Heart left ventricle (tissue), 16 donors: ENCODE results near the gene DNAJA4. TPM values are rescaled to one million over a fixed set of nuclear protein-coding genes. Genes with fewer than 3 reads are reported as not detected.

ENCODE experiments used
- ATAC-seq, 4 donors: fragments of 200-7000 bp; cut with Tn5 transposase; one replicate each; pipeline ENCODE4 v1.9.1; 2020 to 2022; ENCODE audit warnings: moderate library complexity in 4 of 4, mild to moderate bottlenecking in 3 of 4, moderate number of reproducible peaks in 1 of 4
- DNase-seq, 5 donors: peaks; one replicate each; pipeline ENCODE4 v3.0.0-alpha.2; 2020
- H3K27ac ChIP-seq, 12 donors: fragments of 200-600 bp; sonication (generic) in 4 of 12; one replicate each; pipeline versions ENCODE4 v1.5.0 to v1.8.0; 2016 to 2022; ENCODE audit warnings: mild to moderate bottlenecking in 2 of 12
- H3K27me3 ChIP-seq, 9 donors: fragments of 200-600 bp; sonication (generic) in 2 of 9; one replicate each; pipeline versions ENCODE4 v1.5.1 to v1.8.0; 2016 to 2022; ENCODE audit warnings: mild to moderate bottlenecking in 3 of 9
- H3K36me3 ChIP-seq, 9 donors: fragments of 200-600 bp; sonication (generic) in 2 of 9; one replicate each; pipeline versions ENCODE4 v1.5.0 to v1.8.0; 2018 to 2022; ENCODE audit warnings: mild to moderate bottlenecking in 2 of 9
- H3K4me1 ChIP-seq, 12 donors: fragments of 200-600 bp; sonication (generic) in 4 of 12; one replicate each; pipeline versions ENCODE4 v1.5.0 to v1.8.0; 2016 to 2022; ENCODE audit warnings: mild to moderate bottlenecking in 3 of 12
- H3K4me3 ChIP-seq, 12 donors: fragments of 200-600 bp; sonication (generic) in 4 of 12; one replicate each; pipeline versions ENCODE4 v1.5.0 to v1.8.0; 2017 to 2022; ENCODE audit warnings: mild to moderate bottlenecking in 9 of 12, moderate library complexity in 4 of 12
- H3K9me3 ChIP-seq, 12 donors: fragments of 200-600 bp; sonication (generic) in 4 of 12; one replicate each; pipeline versions ENCODE4 v1.5.0 to v1.8.0; 2016 to 2022; ENCODE audit warnings: mild to moderate bottlenecking in 1 of 12
- CTCF ChIP-seq, 12 donors: fragments of 200-600 bp; sonication (generic) in 4 of 12; IDR thresholded peaks; one replicate each; pipeline versions ENCODE4 v1.5.0 to v1.8.0; 2018 to 2022; ENCODE audit warnings: antibody characterized with exemption in 12 of 12, mild to moderate bottlenecking in 5 of 12
- POLR2A ChIP-seq, 2 donors: fragments of 450-650 bp; IDR thresholded peaks; one replicate each; pipeline ENCODE4 v1.6.1; 2017; ENCODE audit warnings: antibody characterized with exemption in 2 of 2, mild to moderate bottlenecking in 2 of 2, moderate library complexity in 2 of 2
- WGBS, 4 donors: extraction: QIAGEN DNeasy Blood & Tissue Kit in 2 of 4; methylation state at CpG; one replicate each; pipeline versions ENCODE4 v1.1.5 to v1.1.7; 2013 to 2018; 5-methylcytosine and 5-hydroxymethylcytosine counted together
- intact Hi-C, 10 donors: fragments of 100-400 bp; cut with DNase I; formaldehyde crosslinking; loops; one replicate each; pipeline versions ENCODE4 v1.11.1 to v1.14.2; 2022
- polyA plus RNA-seq, 2 donors: library from polyadenylated mRNA; stranded (reverse); fragments of 200-250 nt; gene quantifications; one replicate each; pipeline ENCODE4 v1.2.3, GENCODE V29; 2013
- total RNA-seq, 9 donors: library from RNA; depleted of rRNA in 2 of 9; stranded (reverse); fragments of >200 nt in 2 of 9; fragmentation: NEBNext Ultra II Directional in 3 of 9; extraction: Animal tissue kit (Norgen Biotek cat#: 25700) in 3 of 9; gene quantifications; one replicate each; pipeline versions ENCODE4 v1.1.0 to v1.2.4, GENCODE V29; 2016 to 2023
- donor health status: ischemic (EF 13 %, LVEDD 7.1; RV severe dilation, severe dysfunction).
- donor health status: healthy with polysubstance abuse.
- donor health status: DM: no; HTN: yes; CAD: no.
- donor health status: DM: no; HTN: no; CAD: no.
- donor health status: ischemic (EF 25% LVEDD 6.9; RV normal size, moderate dysfunction).
- donor health status: ischemic (EF 25% LVEDD 5.7; RV mildly dilated, moderate dysfunction).
- donor health status: healthy.
- donor health status: DM: yes; HTN: yes; CAD: no.
- donor health status: ischemic (EF 35%, LVEDD 5.7; RV mildly dilated, moderate dysfunction).
- donor health status: nonischemic (EF 11% LVEDD 7.7; RV severe dilation, severe dysfunction).
- donor health status: DM: yes; HTN: yes; CAD: no.
- donor health status: PGD.
- donor health status: ischemic (EF 29% LVEDD 5.4; RV normal size, mild dysfunction).
- donor health status: nonischemic (EF 23%, LVEDD 6.1; RV moderate dilation, normal function).

Gene DNAJA4
- total and polyA plus RNA-seq, 11 donors = 62.3 to 503 (median 94.6) TPM

GRCh38 chr15:78274994-78275393 lies 10.6 kb downstream of the DNAJA4 start:
- no peaks in the 10 kb centered on the region for H3K9me3 ChIP-seq
- ATAC-seq = no peak
- H3K27me3 ChIP-seq = no peaks in the 10 kb centered on the region
- H3K36me3 ChIP-seq = peaks cover 0 to 94% (median 73%) of the 10 kb centered on the region in 9 donors
- no peak for DNase-seq
- WGBS, 4 donors = 81 to 96% (median 88%) methylated on average over 5 of the region's 5 CpGs
- no peak overlapping the region for H3K27ac ChIP-seq
- H3K4me3 ChIP-seq = no peak overlapping the region
- TF ChIP-seq POLR2A (IDR thresholded peaks at IDR 0.05) (no peak), CTCF (IDR thresholded peaks at IDR 0.05) (no peak)
- H3K4me1 ChIP-seq = peaks cover 0 to 11% (median 0%) of the 10 kb centered on the region in 12 donors
- intact Hi-C loops = loop anchor here in 1 of 10 donors (10.0 kb wide), 1 partner anchor 60 kb away; no protein-coding TSS in a partner anchor

- intact Hi-C loops = loop anchor here in 1 of 10 donors (10.0 kb wide), 1 partner anchor 58 kb away; no protein-coding TSS in a partner anchor
- Histone ChIP-seq H3K4me1 (peaks cover 0 to 11% (median 0%) of the 10 kb centered on the region in 12 donors), H3K27ac (no peak overlapping the region), H3K4me3 (no peak overlapping the region), H3K27me3 (no peaks in the 10 kb centered on the region), H3K36me3 (peaks cover 0 to 94% (median 78%) of the 10 kb centered on the region in 9 donors), H3K9me3 (no peaks in the 10 kb centered on the region)
- no peak for DNase-seq
- TF ChIP-seq CTCF (IDR thresholded peaks at IDR 0.05) = no peak
- TF ChIP-seq POLR2A (IDR thresholded peaks at IDR 0.05) = no peak
- peak in 1 of 4 donors; percentile 23 for ATAC-seq
- WGBS, 4 donors = 77 to 92% (median 80%) methylated on average over 2 to 6 of the region's 6 CpGs
These were observed 11.9 kb downstream of the DNAJA4 start for GRCh38 chr15:78276064-78276943.

GRCh38 chr15:78280319-78281072 lies 16.1 kb downstream of the DNAJA4 start:
- no peak overlapping the region for H3K4me3 ChIP-seq
- no peak for ATAC-seq
- H3K36me3 ChIP-seq = peaks cover 0 to 95% (median 89%) of the 10 kb centered on the region in 9 donors
- no peak for DNase-seq
- H3K9me3 ChIP-seq = no peaks in the 10 kb centered on the region
- no peaks in the 10 kb centered on the region for H3K27me3 ChIP-seq
- H3K27ac ChIP-seq = no peak overlapping the region
- H3K4me1 ChIP-seq = peaks cover 0 to 16% (median 0%) of the 10 kb centered on the region in 12 donors
- intact Hi-C loops = no loop called here
- TF ChIP-seq CTCF (IDR thresholded peaks at IDR 0.05) = no peak
- TF ChIP-seq POLR2A (IDR thresholded peaks at IDR 0.05) = no peak
- 92 to 95% (median 93%) methylated on average over 13 of the region's 13 CpGs for WGBS, 4 donors

GRCh38 chr15:78282324-78282723 lies 18.0 kb downstream of the DNAJA4 start:
- peaks cover 0 to 14% (median 0%) of the 10 kb centered on the region in 12 donors for H3K4me1 ChIP-seq
- H3K27me3 ChIP-seq = no peaks in the 10 kb centered on the region
- peaks cover 0 to 97% (median 92%) of the 10 kb centered on the region in 9 donors for H3K36me3 ChIP-seq
- DNase-seq (no peak), ATAC-seq (no peak)
- no peaks in the 10 kb centered on the region for H3K9me3 ChIP-seq
- H3K27ac ChIP-seq = no peak overlapping the region
- 85 to 94% (median 88%) methylated on average over 2 of the region's 2 CpGs for WGBS, 4 donors
- H3K4me3 ChIP-seq = no peak overlapping the region
- TF ChIP-seq POLR2A (IDR thresholded peaks at IDR 0.05) (no peak), CTCF (IDR thresholded peaks at IDR 0.05) (no peak)
- intact Hi-C loops = no loop called here
